ENCODE results near the gene NCBP2L.

Gene NCBP2L

DNA sequence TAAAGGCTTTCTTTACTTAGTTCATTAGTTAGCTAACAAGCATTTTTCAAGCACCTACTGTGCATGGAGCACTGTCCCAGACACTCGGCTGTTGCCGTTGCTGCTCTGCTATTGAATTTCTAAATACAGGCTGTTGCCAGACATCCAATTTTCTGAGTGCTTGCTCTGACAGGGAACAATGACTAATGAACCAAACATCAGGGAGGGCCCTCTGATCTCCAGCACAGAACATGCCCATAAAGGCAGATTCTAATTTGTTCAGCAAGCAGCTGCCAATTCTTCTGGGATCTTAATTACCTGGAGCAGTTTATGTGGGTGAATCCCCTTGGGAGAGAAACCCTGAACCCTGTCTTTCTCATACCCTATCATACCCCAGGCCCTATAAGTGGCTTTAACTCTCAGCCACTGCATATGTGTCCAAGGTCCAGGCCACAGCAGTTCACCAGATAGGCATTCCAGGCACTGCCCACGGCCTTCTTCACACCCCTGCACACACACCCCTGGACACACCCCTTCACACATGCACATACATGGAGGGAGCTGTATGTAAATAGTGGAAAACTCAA, 29.9 kb upstream of the NCBP2L start (continued):
- TF ChIP-seq, protein P1, sequence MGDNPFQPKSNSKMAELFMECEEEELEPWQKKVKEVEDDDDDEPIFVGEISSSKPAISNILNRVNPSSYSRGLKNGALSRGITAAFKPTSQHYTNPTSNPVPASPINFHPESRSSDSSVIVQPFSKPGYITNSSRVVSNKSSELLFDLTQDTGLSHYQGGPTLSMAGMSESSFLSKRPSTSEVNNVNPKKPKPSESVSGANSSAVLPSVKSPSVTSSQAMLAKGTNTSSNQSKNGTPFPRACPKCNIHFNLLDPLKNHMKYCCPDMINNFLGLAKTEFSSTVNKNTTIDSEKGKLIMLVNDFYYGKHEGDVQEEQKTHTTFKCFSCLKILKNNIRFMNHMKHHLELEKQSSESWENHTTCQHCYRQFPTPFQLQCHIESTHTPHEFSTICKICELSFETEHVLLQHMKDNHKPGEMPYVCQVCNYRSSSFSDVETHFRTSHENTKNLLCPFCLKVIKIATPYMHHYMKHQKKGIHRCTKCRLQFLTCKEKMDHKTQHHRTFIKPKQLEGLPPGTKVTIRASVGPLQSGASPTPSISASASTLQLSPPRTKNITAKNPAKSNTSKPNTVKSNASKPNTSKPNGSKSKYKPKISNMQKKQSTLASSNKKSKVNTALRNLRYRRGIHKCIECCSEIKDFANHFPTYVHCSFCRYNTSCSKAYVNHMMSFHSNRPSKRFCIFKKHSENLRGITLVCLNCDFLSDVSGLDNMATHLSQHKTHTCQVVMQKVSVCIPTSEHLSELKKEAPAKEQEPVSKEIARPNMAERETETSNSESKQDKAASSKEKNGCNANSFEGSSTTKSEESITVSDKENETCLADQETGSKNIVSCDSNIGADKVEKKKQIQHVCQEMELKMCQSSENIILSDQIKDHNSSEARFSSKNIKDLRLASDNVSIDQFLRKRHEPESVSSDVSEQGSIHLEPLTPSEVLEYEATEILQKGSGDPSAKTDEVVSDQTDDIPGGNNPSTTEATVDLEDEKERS (tag by site-specific recombination; IDR thresholded peaks at IDR 0.05), result no peak
- TF ChIP-seq ZNF239 (tag by site-specific recombination; IDR thresholded peaks at IDR 0.05) (no peak), ZNF404 (tag by site-specific recombination; IDR thresholded peaks at IDR 0.05) (no peak), ZBTB20 (tag by site-specific recombination; IDR thresholded peaks at IDR 0.05) (no peak), FEZF1 (tag by site-specific recombination; IDR thresholded peaks at IDR 0.05) (peak; percentile 61), KLF1 (tag by site-specific recombination; IDR thresholded peaks at IDR 0.05) (peak; percentile 59; the same call in 1 of the 2 replicates), MYNN (tag by site-specific recombination; IDR thresholded peaks at IDR 0.05; ENCODE audit: borderline replicate concordance) (no peak), IKZF3 (tag by site-specific recombination; IDR thresholded peaks at IDR 0.05) (no peak), ZNF24 (tag by site-specific recombination; IDR thresholded peaks at IDR 0.05) (no peak), ZNF510 (tag by site-specific recombination; IDR thresholded peaks at IDR 0.05; ENCODE audit: insufficient replicate concordance) (no peak), ZBTB17 (tag by site-specific recombination; IDR thresholded peaks at IDR 0.05) (peak; percentile 66), KLF8 (tag by site-specific recombination; IDR thresholded peaks at IDR 0.05) (no peak), ZNF621 (tag by site-specific recombination; IDR thresholded peaks at IDR 0.05) (no peak), ZNF677 (tag by site-specific recombination; IDR thresholded peaks at IDR 0.05) (no peak), ZNF610 (tag by site-specific recombination; IDR thresholded peaks at IDR 0.05; ENCODE audit: borderline replicate concordance) (no peak), ATF2 (tag by site-specific recombination; IDR thresholded peaks at IDR 0.05; ENCODE audit: low read depth) (no peak), ZNF654 (tag by site-specific recombination; IDR thresholded peaks at IDR 0.05; ENCODE audit: low read depth) (no peak), TCF7L2 (IDR thresholded peaks at IDR 0.05; ENCODE audit: borderline replicate concordance, low read depth, low read length) (peak; percentile 94), ZBTB48 (tag by site-specific recombination; IDR thresholded peaks at IDR 0.05) (no peak), ZNF768 (tag by site-specific recombination; IDR thresholded peaks at IDR 0.05) (no peak), ZBTB21 (tag by site-specific recombination; IDR thresholded peaks at IDR 0.05) (no peak), ZEB2 (tag by site-specific recombination; IDR thresholded peaks at IDR 0.05) (0 out of 2 replicates have a peak, but pooled peaks have one; percentile 28), ZNF692 (tag by site-specific recombination; IDR thresholded peaks at IDR 0.05) (no peak), ZNF488 (tag by site-specific recombination; IDR thresholded peaks at IDR 0.05) (no peak), ZNF37A (tag by site-specific recombination; IDR thresholded peaks at IDR 0.05) (no peak), ZNF624 (tag by site-specific recombination; IDR thresholded peaks at IDR 0.05) (no peak), MZF1 (tag by site-specific recombination; IDR thresholded peaks at IDR 0.05; ENCODE audit: borderline replicate concordance) (no peak), ZNF747 (tag by site-specific recombination; IDR thresholded peaks at IDR 0.05) (no peak), OSR2 (tag by site-specific recombination; IDR thresholded peaks at IDR 0.05) (peak; percentile 66), ZNF350 (tag by site-specific recombination; IDR thresholded peaks at IDR 0.05) (no peak)
- TF ChIP-seq, protein P2, sequence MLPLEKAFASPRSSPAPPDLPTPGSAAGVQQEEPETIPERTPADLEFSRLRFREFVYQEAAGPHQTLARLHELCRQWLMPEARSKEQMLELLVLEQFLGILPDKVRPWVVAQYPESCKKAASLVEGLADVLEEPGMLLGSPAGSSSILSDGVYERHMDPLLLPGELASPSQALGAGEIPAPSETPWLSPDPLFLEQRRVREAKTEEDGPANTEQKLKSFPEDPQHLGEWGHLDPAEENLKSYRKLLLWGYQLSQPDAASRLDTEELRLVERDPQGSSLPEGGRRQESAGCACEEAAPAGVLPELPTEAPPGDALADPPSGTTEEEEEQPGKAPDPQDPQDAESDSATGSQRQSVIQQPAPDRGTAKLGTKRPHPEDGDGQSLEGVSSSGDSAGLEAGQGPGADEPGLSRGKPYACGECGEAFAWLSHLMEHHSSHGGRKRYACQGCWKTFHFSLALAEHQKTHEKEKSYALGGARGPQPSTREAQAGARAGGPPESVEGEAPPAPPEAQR (tag by site-specific recombination; IDR thresholded peaks at IDR 0.05), result no peak
- TF ChIP-seq, protein P3, sequence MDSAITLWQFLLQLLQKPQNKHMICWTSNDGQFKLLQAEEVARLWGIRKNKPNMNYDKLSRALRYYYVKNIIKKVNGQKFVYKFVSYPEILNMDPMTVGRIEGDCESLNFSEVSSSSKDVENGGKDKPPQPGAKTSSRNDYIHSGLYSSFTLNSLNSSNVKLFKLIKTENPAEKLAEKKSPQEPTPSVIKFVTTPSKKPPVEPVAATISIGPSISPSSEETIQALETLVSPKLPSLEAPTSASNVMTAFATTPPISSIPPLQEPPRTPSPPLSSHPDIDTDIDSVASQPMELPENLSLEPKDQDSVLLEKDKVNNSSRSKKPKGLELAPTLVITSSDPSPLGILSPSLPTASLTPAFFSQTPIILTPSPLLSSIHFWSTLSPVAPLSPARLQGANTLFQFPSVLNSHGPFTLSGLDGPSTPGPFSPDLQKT (IDR thresholded peaks at IDR 0.05; ENCODE audit: borderline replicate concordance, low read depth, low read length), result no peak
